ENCODE data around the gene RARRES1.

RARRES1 gene

GRCh38 chr3:158717576-158717975 lies 14.7 kb downstream of the RARRES1 start:
- 92 to 99% methylated on average over 1 to 2 of the region's 2 CpGs for WGBS, 2 experiments
- Histone ChIP-seq H3K4me1 (ENCODE audit: control insufficient read depth, insufficient read depth, low read length) (no peaks in the 10 kb centered on the region), H3K27me3 (ENCODE audit: control insufficient read depth, insufficient read depth, low read length, poor library complexity, severe bottlenecking) (no peaks in the 10 kb centered on the region), H3K4me3 (ENCODE audit: insufficient read depth, low read depth, low read length) (no peak overlapping the region), H3K9me3 (ENCODE audit: control insufficient read depth, low read length) (no peaks in the 10 kb centered on the region), H3K36me3 (ENCODE audit: control insufficient read depth, insufficient read depth, low read length) (no peaks in the 10 kb centered on the region), H3K27ac (ENCODE audit: insufficient read depth, low read depth, low read length, poor library complexity, severe bottlenecking) (no peak overlapping the region)

- Histone ChIP-seq H3K36me3 (ENCODE audit: control insufficient read depth, insufficient read depth, low read length) (peaks cover 3% of the 10 kb centered on the region), H3K4me3 (ENCODE audit: insufficient read depth, low read depth, low read length) (no peak overlapping the region), H3K27ac (ENCODE audit: insufficient read depth, low read depth, low read length, poor library complexity, severe bottlenecking) (no peak overlapping the region), H3K27me3 (ENCODE audit: control insufficient read depth, insufficient read depth, low read length, poor library complexity, severe bottlenecking) (no peaks in the 10 kb centered on the region), H3K9me3 (ENCODE audit: control insufficient read depth, low read length) (no peaks in the 10 kb centered on the region), H3K4me1 (ENCODE audit: control insufficient read depth, insufficient read depth, low read length) (no peaks in the 10 kb centered on the region)
- 58 to 63% methylated on average over 9 of the region's 9 CpGs for WGBS, 2 experiments
These were observed 19.2 kb downstream of the RARRES1 start for GRCh38 chr3:158713094-158713499.

GRCh38 chr3:158712443-158712842 lies 19.8 kb downstream of the RARRES1 start:
- Histone ChIP-seq H3K9me3 (ENCODE audit: control insufficient read depth, low read length) (no peaks in the 10 kb centered on the region), H3K4me3 (ENCODE audit: insufficient read depth, low read depth, low read length) (no peak overlapping the region), H3K27ac (ENCODE audit: insufficient read depth, low read depth, low read length, poor library complexity, severe bottlenecking) (no peak overlapping the region), H3K36me3 (ENCODE audit: control insufficient read depth, insufficient read depth, low read length) (peaks cover 6% of the 10 kb centered on the region), H3K27me3 (ENCODE audit: control insufficient read depth, insufficient read depth, low read length, poor library complexity, severe bottlenecking) (no peaks in the 10 kb centered on the region), H3K4me1 (ENCODE audit: control insufficient read depth, insufficient read depth, low read length) (no peaks in the 10 kb centered on the region)
- 93 to 100% methylated on average over 1 of the region's 1 CpG for WGBS, 2 experiments

GRCh38 chr3:158711886-158712285 lies 20.4 kb downstream of the RARRES1 start:
- Histone ChIP-seq H3K27ac (ENCODE audit: insufficient read depth, low read depth, low read length, poor library complexity, severe bottlenecking) (no peak overlapping the region), H3K4me1 (ENCODE audit: control insufficient read depth, insufficient read depth, low read length) (no peaks in the 10 kb centered on the region), H3K9me3 (ENCODE audit: control insufficient read depth, low read length) (no peaks in the 10 kb centered on the region), H3K27me3 (ENCODE audit: control insufficient read depth, insufficient read depth, low read length, poor library complexity, severe bottlenecking) (no peaks in the 10 kb centered on the region), H3K36me3 (ENCODE audit: control insufficient read depth, insufficient read depth, low read length) (peaks cover 6% of the 10 kb centered on the region), H3K4me3 (ENCODE audit: insufficient read depth, low read depth, low read length) (no peak overlapping the region)
- WGBS, 2 experiments = 92 to 93% methylated on average over 1 of the region's 1 CpG

- 79 to 88% methylated on average over 4 of the region's 4 CpGs for WGBS, 2 experiments
- no peak overlapping the region for H3K4me3 ChIP-seq (ENCODE audit: insufficient read depth, low read depth, low read length)
- H3K9me3 ChIP-seq (ENCODE audit: control insufficient read depth, low read length) = no peaks in the 10 kb centered on the region
- H3K4me1 ChIP-seq (ENCODE audit: control insufficient read depth, insufficient read depth, low read length) = no peaks in the 10 kb centered on the region
- peaks cover 6% of the 10 kb centered on the region for H3K36me3 ChIP-seq (ENCODE audit: control insufficient read depth, insufficient read depth, low read length)
- no peaks in the 10 kb centered on the region for H3K27me3 ChIP-seq (ENCODE audit: control insufficient read depth, insufficient read depth, low read length, poor library complexity, severe bottlenecking)
- H3K27ac ChIP-seq (ENCODE audit: insufficient read depth, low read depth, low read length, poor library complexity, severe bottlenecking) = no peak overlapping the region
These were observed 21.7 kb downstream of the RARRES1 start for GRCh38 chr3:158710601-158711000.

- Histone ChIP-seq H3K36me3 (ENCODE audit: control insufficient read depth, insufficient read depth, low read length) (peaks cover 6% of the 10 kb centered on the region), H3K4me3 (ENCODE audit: insufficient read depth, low read depth, low read length) (no peak overlapping the region), H3K27me3 (ENCODE audit: control insufficient read depth, insufficient read depth, low read length, poor library complexity, severe bottlenecking) (no peaks in the 10 kb centered on the region), H3K27ac (ENCODE audit: insufficient read depth, low read depth, low read length, poor library complexity, severe bottlenecking) (no peak overlapping the region), H3K4me1 (ENCODE audit: control insufficient read depth, insufficient read depth, low read length) (no peaks in the 10 kb centered on the region), H3K9me3 (ENCODE audit: control insufficient read depth, low read length) (no peaks in the 10 kb centered on the region)
- 74 to 82% methylated on average over 4 of the region's 4 CpGs for WGBS, 2 experiments
These were observed 22.6 kb downstream of the RARRES1 start for GRCh38 chr3:158709666-158710083.

GRCh38 chr3:158703566-158703965 lies 28.7 kb downstream of the RARRES1 start:
- no peak overlapping the region for H3K4me3 ChIP-seq (ENCODE audit: insufficient read depth, low read depth, low read length)
- peaks cover 6% of the 10 kb centered on the region for H3K36me3 ChIP-seq (ENCODE audit: control insufficient read depth, insufficient read depth, low read length)
- H3K27me3 ChIP-seq (ENCODE audit: control insufficient read depth, insufficient read depth, low read length, poor library complexity, severe bottlenecking) = no peaks in the 10 kb centered on the region
- no peaks in the 10 kb centered on the region for H3K4me1 ChIP-seq (ENCODE audit: control insufficient read depth, insufficient read depth, low read length)
- no peak overlapping the region for H3K27ac ChIP-seq (ENCODE audit: insufficient read depth, low read depth, low read length, poor library complexity, severe bottlenecking)
- WGBS, 2 experiments = 63 to 82% methylated on average over 1 of the region's 1 CpG
- no peaks in the 10 kb centered on the region for H3K9me3 ChIP-seq (ENCODE audit: control insufficient read depth, low read length)

GRCh38 chr3:158702815-158703481 lies 29.3 kb downstream of the RARRES1 start:
- 95% methylated on average over 4 of the region's 4 CpGs for WGBS, 2 experiments

GRCh38 chr3:158701420-158702065 lies 30.7 kb downstream of the RARRES1 start:
- 79 to 93% methylated on average over 3 to 4 of the region's 4 CpGs for WGBS, 2 experiments
- Histone ChIP-seq H3K4me1 (ENCODE audit: control insufficient read depth, insufficient read depth, low read length) (no peaks in the 10 kb centered on the region), H3K27ac (ENCODE audit: insufficient read depth, low read depth, low read length, poor library complexity, severe bottlenecking) (no peak overlapping the region)

More at GRCh38 chr3:158702815-158703481, 29.3 kb downstream of the RARRES1 start:
- no peaks in the 10 kb centered on the region for H3K27me3 ChIP-seq (ENCODE audit: control insufficient read depth, insufficient read depth, low read length, poor library complexity, severe bottlenecking)
- H3K36me3 ChIP-seq (ENCODE audit: control insufficient read depth, insufficient read depth, low read length) = peaks cover 2% of the 10 kb centered on the region
- H3K9me3 ChIP-seq (ENCODE audit: control insufficient read depth, low read length) = no peaks in the 10 kb centered on the region
- no peaks in the 10 kb centered on the region for H3K4me1 ChIP-seq (ENCODE audit: control insufficient read depth, insufficient read depth, low read length)
- no peak overlapping the region for H3K27ac ChIP-seq (ENCODE audit: insufficient read depth, low read depth, low read length, poor library complexity, severe bottlenecking)
- no peak overlapping the region for H3K4me3 ChIP-seq (ENCODE audit: insufficient read depth, low read depth, low read length)

GRCh38 chr3:158700559-158700958 lies 31.7 kb downstream of the RARRES1 start:
- H3K9me3 ChIP-seq (ENCODE audit: control insufficient read depth, low read length) = no peaks in the 10 kb centered on the region
- H3K27me3 ChIP-seq (ENCODE audit: control insufficient read depth, insufficient read depth, low read length, poor library complexity, severe bottlenecking) = no peaks in the 10 kb centered on the region
- no peak overlapping the region for H3K27ac ChIP-seq (ENCODE audit: insufficient read depth, low read depth, low read length, poor library complexity, severe bottlenecking)
- no peaks in the 10 kb centered on the region for H3K4me1 ChIP-seq (ENCODE audit: control insufficient read depth, insufficient read depth, low read length)
- no peaks in the 10 kb centered on the region for H3K36me3 ChIP-seq (ENCODE audit: control insufficient read depth, insufficient read depth, low read length)
- H3K4me3 ChIP-seq (ENCODE audit: insufficient read depth, low read depth, low read length) = no peak overlapping the region

More at GRCh38 chr3:158701420-158702065, 30.7 kb downstream of the RARRES1 start:
- H3K36me3 ChIP-seq (ENCODE audit: control insufficient read depth, insufficient read depth, low read length) = no peaks in the 10 kb centered on the region
- H3K27me3 ChIP-seq (ENCODE audit: control insufficient read depth, insufficient read depth, low read length, poor library complexity, severe bottlenecking) = no peaks in the 10 kb centered on the region
- no peaks in the 10 kb centered on the region for H3K9me3 ChIP-seq (ENCODE audit: control insufficient read depth, low read length)
- H3K4me3 ChIP-seq (ENCODE audit: insufficient read depth, low read depth, low read length) = no peak overlapping the region
